Naive thymus-derived CD4-positive, alpha-beta T cell (primary cell): ENCODE data around the gene SIL1. TPM values are rescaled to one million over a fixed set of nuclear protein-coding genes. Genes with fewer than 3 reads are reported as not detected.
A peak's percentile ranks its signal among the peaks of the same experiment; 100 is the strongest.

Experiments used
- ATAC-seq: fragments of 150-1000 bp; cut with Tn5 transposase; 2 replicates; pipeline ENCODE4 v1.10.0; 2021; ENCODE audit warnings: mild to moderate bottlenecking, moderate library complexity
- CTCF ChIA-PET: fragments of 350-600 bp; sonication (Branson Sonifier 250); formaldehyde crosslinking; loops from one replicate; lab custom pipeline; 2021; ENCODE audit warnings: antibody characterized with exemption; lab: Charles Lee
- POLR2A ChIA-PET: fragments of 350-600 bp; sonication (Branson Sonifier 250); formaldehyde crosslinking; loops from one replicate; lab custom pipeline; 2021; ENCODE audit warnings: antibody characterized with exemption, inconsistent platforms; lab: Charles Lee
- DNase-seq, 9 donors: peaks; one replicate each; pipeline versions ENCODE4 v3.0.0 to v3.0.0-alpha.2; 2020 to 2022; ENCODE audit warnings: mixed read lengths in 1 of 9
- H3K27ac ChIP-seq: one replicate; pipeline ENCODE4 v1.7.0; 2013; ENCODE audit warnings: mild to moderate bottlenecking, low read depth, low read length, moderate library complexity
- H3K27me3 ChIP-seq, 2 donors: one replicate each; pipeline ENCODE4 v1.7.0; 2013; ENCODE audit warnings: low read length in 2 of 2, mild to moderate bottlenecking in 2 of 2, moderate library complexity in 2 of 2; ENCODE audit not compliant: control insufficient read depth in 2 of 2, insufficient read depth in 2 of 2
- H3K36me3 ChIP-seq, 3 experiments: 1 replicate in 2 of 3; 2 replicates in 1 of 3; pipeline ENCODE4 v1.7.0; 2013; ENCODE audit warnings: low read length in 3 of 3, mild to moderate bottlenecking in 3 of 3, moderate library complexity in 1 of 3; ENCODE audit not compliant: insufficient read depth in 3 of 3, control insufficient read depth in 2 of 3
- H3K4me1 ChIP-seq, 2 donors: one replicate each; pipeline ENCODE4 v1.7.0; 2013; ENCODE audit warnings: low read length in 2 of 2, mild to moderate bottlenecking in 2 of 2, moderate library complexity in 1 of 2; ENCODE audit not compliant: control insufficient read depth in 2 of 2, insufficient read depth in 2 of 2
- H3K4me3 ChIP-seq: 2 replicates; pipeline ENCODE4 v1.7.0; 2013; ENCODE audit warnings: mild to moderate bottlenecking, low read length
- H3K9me3 ChIP-seq, 3 experiments: 1 replicate in 2 of 3; 2 replicates in 1 of 3; pipeline ENCODE4 v1.7.0; 2013; ENCODE audit warnings: low read length in 3 of 3; ENCODE audit not compliant: control insufficient read depth in 2 of 3
- H3K27ac Mint-ChIP-seq, 9 donors: one replicate each; pipeline ENCODE4 v1.8.0; 2020 to 2022; ENCODE audit warnings: mixed read lengths in 9 of 9, mild to moderate bottlenecking in 8 of 9, moderate library complexity in 5 of 9, inconsistent platforms in 2 of 9
- H3K27me3 Mint-ChIP-seq, 5 donors: one replicate each; pipeline ENCODE4 v1.8.0; 2021 to 2022; ENCODE audit warnings: mixed read lengths in 5 of 5, mild to moderate bottlenecking in 1 of 5
- H3K36me3 Mint-ChIP-seq, 5 donors: one replicate each; pipeline ENCODE4 v1.8.0; 2020 to 2022; ENCODE audit warnings: mixed read lengths in 5 of 5, mild to moderate bottlenecking in 3 of 5, inconsistent platforms in 1 of 5
- H3K4me1 Mint-ChIP-seq, 7 donors: one replicate each; pipeline ENCODE4 v1.8.0; 2020 to 2022; ENCODE audit warnings: mixed read lengths in 7 of 7, mild to moderate bottlenecking in 3 of 7, inconsistent platforms in 1 of 7
- H3K4me3 Mint-ChIP-seq, 10 donors: one replicate each; pipeline ENCODE4 v1.8.0; 2020 to 2022; ENCODE audit warnings: mild to moderate bottlenecking in 10 of 10, mixed read lengths in 10 of 10, moderate library complexity in 6 of 10, inconsistent platforms in 2 of 10
- H3K9me3 Mint-ChIP-seq, 11 donors: one replicate each; pipeline ENCODE4 v1.8.0; 2020 to 2022; ENCODE audit warnings: mixed read lengths in 11 of 11, mild to moderate bottlenecking in 4 of 11, inconsistent platforms in 1 of 11, moderate library complexity in 1 of 11
- intact Hi-C, 2 donors: fragments of 100-400 bp; cut with micrococcal nuclease; formaldehyde crosslinking; loops; one replicate each; pipeline ENCODE4 v1.15.1; 2023
- polyA plus RNA-seq, 2 donors: library from polyadenylated mRNA; unstranded; fragments of 300-500 nt; fragmentation: Illumina TruSeq; gene quantifications; one replicate each; pipeline ENCODE4 v1.2.3, GENCODE V29; 2021
- total RNA-seq, 6 experiments: library from RNA in 5 of 6; stranded (reverse) in 5 of 6; gene quantifications; 1 replicate in 5 of 6; 2 replicates in 1 of 6; pipeline ENCODE4 v1.2.3 and lab custom pipeline; 2021 to 2026

SIL1 gene
- total and polyA plus RNA-seq, 7 experiments from 2014 or later: 10.6 to 27.1 (median 17.9) TPM

DNA sequence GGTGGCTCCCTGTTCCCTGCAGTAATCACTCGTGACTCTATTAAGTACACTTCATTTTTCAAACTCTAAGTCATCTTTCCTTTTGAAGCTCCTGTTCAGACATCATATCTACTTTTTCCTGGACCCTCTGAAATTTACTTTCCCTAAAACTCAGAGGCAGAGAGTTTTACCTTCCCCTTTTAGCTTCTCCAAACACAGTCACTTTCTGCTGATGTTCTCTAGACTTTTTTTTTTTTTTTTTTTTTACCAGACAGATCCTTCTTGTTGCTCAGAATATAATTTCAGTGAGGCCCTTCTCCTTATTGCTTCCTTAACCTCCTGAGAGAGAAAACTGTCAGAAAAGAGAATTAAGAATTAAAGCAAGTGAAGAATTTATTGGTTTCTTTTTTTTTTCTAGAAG lies 236.4 kb downstream of the SIL1 start:
- H3K27ac Mint-ChIP-seq: no peak overlapping the region
- no peaks in the 10 kb centered on the region for H3K4me1 ChIP-seq
- no peak for DNase-seq
- H3K36me3 Mint-ChIP-seq: peaks cover 0 to 5% (median 0%) of the 10 kb centered on the region in 5 donors
- intact Hi-C loops: no loop called here
- no peak overlapping the region for H3K4me3 ChIP-seq
- H3K4me3 Mint-ChIP-seq: no peak overlapping the region
- no peaks in the 10 kb centered on the region for H3K27me3 ChIP-seq
- no peaks in the 10 kb centered on the region for H3K36me3 ChIP-seq
- H3K4me1 Mint-ChIP-seq: peaks cover 0 to 2% (median 0%) of the 10 kb centered on the region in 7 donors
- CTCF ChIA-PET: no interaction called here
- no peaks in the 10 kb centered on the region for H3K9me3 Mint-ChIP-seq
- POLR2A ChIA-PET: interaction anchor here (0.8 kb wide), 1 partner anchor 363 kb away, joined by 3 read pairs; no protein-coding TSS in a partner anchor
- no peaks in the 10 kb centered on the region for H3K9me3 ChIP-seq
- no peak overlapping the region for H3K27ac ChIP-seq
- no peak for ATAC-seq
- H3K27me3 Mint-ChIP-seq: no peaks in the 10 kb centered on the region

DNA sequence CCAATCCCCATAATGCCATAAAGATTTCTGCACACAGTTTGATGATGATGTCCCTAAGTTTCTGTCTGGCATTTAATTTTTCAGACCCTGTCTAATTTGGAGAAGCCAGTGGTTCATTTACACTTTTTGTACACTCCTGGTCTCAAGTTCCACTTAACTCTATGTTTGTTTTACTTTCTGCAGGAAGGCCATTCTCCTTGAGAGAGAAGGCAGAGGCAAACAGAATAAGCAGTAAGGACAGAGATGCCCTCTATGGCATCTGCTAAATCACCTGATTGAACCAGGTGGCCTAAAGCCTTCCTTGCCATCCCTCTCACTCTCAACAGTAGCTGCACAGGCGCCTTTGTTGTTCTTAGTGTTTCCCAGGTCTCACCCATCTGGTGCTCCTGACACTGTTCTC lies 236.9 kb downstream of the SIL1 start:
- H3K27me3 ChIP-seq: no peaks in the 10 kb centered on the region
- H3K27ac ChIP-seq: no peak overlapping the region
- Mint-ChIP-seq H3K27me3 (no peaks in the 10 kb centered on the region), H3K4me3 (no peak overlapping the region), H3K4me1 (peaks cover 0 to 2% (median 0%) of the 10 kb centered on the region in 7 donors), H3K9me3 (no peaks in the 10 kb centered on the region), H3K27ac (no peak overlapping the region), H3K36me3 (peaks cover 0 to 5% (median 0%) of the 10 kb centered on the region in 5 donors)
- ChIA-PET CTCF (no interaction called here), POLR2A (interaction anchor here (0.8 kb wide), 1 partner anchor 363 kb away, joined by 3 read pairs; no protein-coding TSS in a partner anchor)
- intact Hi-C loops: no loop called here
- no peak overlapping the region for H3K4me3 ChIP-seq
- ATAC-seq: no peak
- H3K36me3 ChIP-seq: no peaks in the 10 kb centered on the region
- H3K4me1 ChIP-seq: no peaks in the 10 kb centered on the region
- no peak for DNase-seq
- no peaks in the 10 kb centered on the region for H3K9me3 ChIP-seq

DNA sequence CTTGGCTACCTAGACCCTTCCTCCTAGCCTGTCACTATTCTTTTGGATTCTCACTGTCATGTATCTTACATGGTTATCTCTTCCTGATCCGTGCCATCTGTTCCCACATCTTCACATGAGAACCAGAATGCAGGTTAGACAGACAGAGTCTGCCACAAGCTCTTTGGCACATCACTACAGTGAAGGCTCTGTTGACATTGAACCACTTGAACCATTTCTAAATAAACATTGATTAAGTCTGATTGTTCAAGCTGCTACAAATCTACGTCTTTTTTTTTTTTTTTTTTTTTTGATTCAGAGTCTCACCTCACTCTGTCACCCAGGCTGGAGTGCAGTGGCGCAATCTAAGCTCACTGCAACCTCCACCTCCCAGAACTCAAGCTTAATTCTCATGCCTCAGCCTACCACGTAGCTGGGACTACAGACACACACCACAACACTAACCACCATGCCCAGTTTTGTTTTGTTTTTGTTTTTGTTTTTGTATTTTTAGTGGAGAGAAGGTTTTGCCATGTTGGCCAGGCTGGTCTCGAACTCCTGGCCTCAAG lies 237.9 kb downstream of the SIL1 start:
- no peaks in the 10 kb centered on the region for H3K9me3 ChIP-seq
- H3K36me3 ChIP-seq: no peaks in the 10 kb centered on the region
- H3K27ac Mint-ChIP-seq: no peak overlapping the region
- H3K4me1 Mint-ChIP-seq: peaks cover 0 to 2% (median 0%) of the 10 kb centered on the region in 7 donors
- intact Hi-C loops: no loop called here
- no peak overlapping the region for H3K4me3 ChIP-seq
- DNase-seq: no peak
- no peaks in the 10 kb centered on the region for H3K27me3 Mint-ChIP-seq
- no peaks in the 10 kb centered on the region for H3K9me3 Mint-ChIP-seq
- CTCF ChIA-PET: no interaction called here
- H3K36me3 Mint-ChIP-seq: peaks cover 0 to 12% (median 0%) of the 10 kb centered on the region in 5 donors
- no peak overlapping the region for H3K4me3 Mint-ChIP-seq
- ATAC-seq: no peak
- H3K4me1 ChIP-seq: no peaks in the 10 kb centered on the region
- no peaks in the 10 kb centered on the region for H3K27me3 ChIP-seq
- POLR2A ChIA-PET: no interaction called here
- H3K27ac ChIP-seq: no peak overlapping the region

DNA sequence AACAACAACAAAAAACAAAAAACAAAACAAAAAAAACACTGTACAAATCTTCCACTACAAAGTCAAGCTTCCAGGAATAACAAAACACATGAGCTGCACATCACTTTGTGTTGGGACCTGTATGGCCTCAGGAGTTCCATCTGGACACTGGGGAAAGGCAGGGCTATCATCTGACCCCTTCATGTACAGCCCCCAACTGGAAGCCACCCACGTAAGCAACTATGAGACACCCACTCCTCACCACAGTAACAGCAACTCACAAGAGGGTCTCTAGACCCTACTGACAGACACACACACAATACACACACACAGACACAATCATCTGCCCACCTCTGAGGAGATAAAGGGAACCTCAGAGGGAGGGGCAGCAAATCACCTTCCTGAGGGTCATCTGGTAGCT lies 241.4 kb downstream of the SIL1 start:
- DNase-seq (no peak), ATAC-seq (no peak)
- no peak overlapping the region for H3K27ac Mint-ChIP-seq
- peaks cover 13 to 23% (median 16%) of the 10 kb centered on the region in 7 donors for H3K4me1 Mint-ChIP-seq
- H3K9me3 Mint-ChIP-seq: no peaks in the 10 kb centered on the region
- ChIA-PET POLR2A (no interaction called here), CTCF (no interaction called here)
- H3K36me3 Mint-ChIP-seq: peaks cover 0 to 12% (median 0%) of the 10 kb centered on the region in 5 donors
- H3K4me3 Mint-ChIP-seq: no peak overlapping the region
- Histone ChIP-seq H3K4me1 (peaks cover 7 to 14% of the 10 kb centered on the region in 2 donors), H3K36me3 (no peaks in the 10 kb centered on the region), H3K27me3 (no peaks in the 10 kb centered on the region), H3K4me3 (no peak overlapping the region), H3K27ac (no peak overlapping the region), H3K9me3 (no peaks in the 10 kb centered on the region)
- intact Hi-C loops: no loop called here
- H3K27me3 Mint-ChIP-seq: no peaks in the 10 kb centered on the region

DNA sequence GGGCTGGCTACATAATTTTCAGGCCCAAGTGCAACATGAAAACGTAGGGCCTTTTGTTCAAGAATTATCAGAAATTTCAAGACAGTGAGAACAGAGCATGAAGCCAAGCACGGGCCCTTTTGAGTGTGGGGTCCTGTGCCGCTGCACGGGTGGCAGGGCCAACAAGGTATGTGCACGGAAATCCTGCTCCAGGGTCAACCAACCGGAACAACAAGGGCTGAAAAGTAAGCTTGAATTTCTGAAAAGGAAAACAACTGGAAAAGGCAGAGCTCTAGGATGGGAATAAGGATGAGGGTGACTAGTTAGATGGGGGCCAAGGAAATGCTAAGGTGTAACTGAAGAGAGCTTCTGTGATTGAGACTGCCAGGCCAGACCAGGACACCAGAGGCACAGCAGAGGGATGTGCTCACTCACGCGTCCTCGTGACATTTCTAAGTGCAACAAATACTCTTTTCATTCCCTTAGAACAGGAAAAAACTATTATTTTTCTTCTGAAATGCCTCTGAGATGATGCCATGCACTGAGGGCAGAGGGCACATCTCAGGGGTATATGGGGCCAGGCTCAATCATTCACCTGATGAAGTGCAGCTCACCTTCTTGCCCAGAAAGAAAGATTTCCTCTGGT lies 242.4 kb downstream of the SIL1 start:
- H3K36me3 ChIP-seq: no peaks in the 10 kb centered on the region
- peaks cover 0 to 11% (median 0%) of the 10 kb centered on the region in 5 donors for H3K36me3 Mint-ChIP-seq
- ChIA-PET POLR2A (no interaction called here), CTCF (interaction anchor here (0.6 kb wide), 1 partner anchor 17 kb away, joined by 3 read pairs; no protein-coding TSS in a partner anchor)
- no peaks in the 10 kb centered on the region for H3K27me3 Mint-ChIP-seq
- ATAC-seq: no peak
- no peaks in the 10 kb centered on the region for H3K27me3 ChIP-seq
- peaks cover 7 to 14% of the 10 kb centered on the region in 2 donors for H3K4me1 ChIP-seq
- H3K27ac ChIP-seq: no peak overlapping the region
- no peaks in the 10 kb centered on the region for H3K9me3 ChIP-seq
- H3K27ac Mint-ChIP-seq: peak overlapping the region in 1 of 9 donors; percentile 28
- DNase-seq: no peak
- H3K4me3 ChIP-seq: no peak overlapping the region
- no peaks in the 10 kb centered on the region for H3K9me3 Mint-ChIP-seq
- H3K4me1 Mint-ChIP-seq: peaks cover 13 to 23% (median 14%) of the 10 kb centered on the region in 7 donors
- H3K4me3 Mint-ChIP-seq: no peak overlapping the region
- intact Hi-C loops: no loop called here

DNA sequence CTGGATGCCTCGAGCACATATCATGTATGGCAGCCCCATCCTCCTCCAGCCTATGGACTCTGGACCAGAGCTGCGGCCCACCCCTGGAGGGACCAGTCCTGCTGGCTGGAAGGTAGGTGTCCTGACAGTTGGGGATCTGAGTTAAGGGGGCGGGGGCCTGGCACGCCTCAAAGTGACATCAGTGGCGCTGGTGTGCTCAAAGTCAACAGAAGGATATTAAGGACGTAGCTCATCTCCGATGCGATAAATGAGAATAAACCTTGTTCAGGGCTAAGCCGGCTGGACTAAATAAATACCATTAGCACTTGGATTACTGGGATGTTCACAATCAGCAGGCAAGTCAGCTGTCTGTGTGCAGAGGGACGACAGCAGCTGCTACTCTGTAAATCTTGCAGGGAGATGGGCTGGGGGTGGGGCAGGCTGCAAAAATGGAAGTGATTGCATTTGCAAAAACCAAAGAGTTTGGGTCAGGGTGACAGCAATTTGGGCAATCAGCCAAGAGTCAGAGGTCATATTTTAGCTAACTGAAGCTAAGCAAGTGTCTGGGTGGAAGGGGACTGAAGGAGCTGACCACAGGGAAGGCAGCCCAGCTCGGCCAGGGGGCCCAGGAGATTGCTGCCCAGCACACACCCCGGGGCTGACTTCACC lies 243.0 kb downstream of the SIL1 start:
- H3K4me3 Mint-ChIP-seq: no peak overlapping the region
- no peaks in the 10 kb centered on the region for H3K9me3 Mint-ChIP-seq
- intact Hi-C loops: no loop called here
- no peak overlapping the region for H3K27ac ChIP-seq
- no peak for ATAC-seq
- H3K36me3 ChIP-seq: no peaks in the 10 kb centered on the region
- peak overlapping the region in 1 of 9 donors; percentile 32 for H3K27ac Mint-ChIP-seq
- H3K27me3 Mint-ChIP-seq: no peaks in the 10 kb centered on the region
- H3K4me3 ChIP-seq: no peak overlapping the region
- H3K4me1 Mint-ChIP-seq: peaks cover 13 to 23% (median 14%) of the 10 kb centered on the region in 7 donors
- ChIA-PET POLR2A (no interaction called here), CTCF (interaction anchor here (0.6 kb wide), 1 partner anchor 813 kb away, joined by 3 read pairs; no protein-coding TSS in a partner anchor)
- DNase-seq: no peak
- peaks cover 7 to 14% of the 10 kb centered on the region in 2 donors for H3K4me1 ChIP-seq
- H3K27me3 ChIP-seq: no peaks in the 10 kb centered on the region
- no peaks in the 10 kb centered on the region for H3K9me3 ChIP-seq
- peaks cover 0 to 12% (median 0%) of the 10 kb centered on the region in 5 donors for H3K36me3 Mint-ChIP-seq
